ENCODE data around the gene IMP4. TPM values are rescaled to one million over a fixed set of nuclear protein-coding genes. Genes with fewer than 3 reads are reported as not detected.

The IMP4 gene
- total and polyA plus RNA-seq, 2 of the 13 experiments (the other 11 are each of a cell fraction or from before 2014, with no cell fraction given), result 142 to 158 TPM

GRCh38 chr2:130349174-130349573, 6.5 kb downstream of the IMP4 start:
- H3K27ac ChIP-seq (ENCODE audit: extremely low read length, insufficient read depth, low read length), result no peak overlapping the region
- no peaks in the 10 kb centered on the region for H3K9me3 ChIP-seq (ENCODE audit: low read length)
- BruUV-seq (replicated peaks), result no TSS peak
- H3K9ac ChIP-seq (ENCODE audit: insufficient read depth, low read depth, low read length), result no peak overlapping the region
- TF ChIP-seq JDP2 (CRISPR knock-in tag; IDR thresholded peaks at IDR 0.05; ENCODE audit: borderline replicate concordance), result no peak
- no peak for TF ChIP-seq POLR2AphosphoS5 (IDR thresholded peaks at IDR 0.05; ENCODE audit: low read depth, low read length)
- TF ChIP-seq HDAC2 (CRISPR knock-in tag; IDR thresholded peaks at IDR 0.05), result no peak
- TF ChIP-seq ADNP (CRISPR knock-in tag; IDR thresholded peaks at IDR 0.05), result no peak
- no peak for TF ChIP-seq ZSCAN31 (CRISPR knock-in tag; IDR thresholded peaks at IDR 0.05; ENCODE audit: low read depth)
- no peak for TF ChIP-seq EEA1 (CRISPR knock-in tag; IDR thresholded peaks at IDR 0.05; ENCODE audit: borderline replicate concordance)
- TF ChIP-seq PLRG1 (conservative IDR thresholded peaks at IDR 0.05), result no peak
- ATAC-seq (no peak), FAIRE-seq (no peak), DNase-seq (ENCODE audit: low spot score) (no peak)
- peaks cover 6% of the 10 kb centered on the region for H3K79me2 ChIP-seq (ENCODE audit: insufficient read depth, low read length)
- H3K4me1 ChIP-seq (ENCODE audit: insufficient read depth, low read length), result peaks cover 16% of the 10 kb centered on the region
- intact Hi-C loops (cut with micrococcal nuclease; ENCODE audit: unreplicated experiment), result no loop called here
- no peak overlapping the region for H3K4me3 ChIP-seq (replicated peaks in 1 of 3; ENCODE audit: insufficient read depth in 1 of 3, low read depth in 2 of 3, low read length in 3 of 3)
- no peak overlapping the region for H2AFZ ChIP-seq (ENCODE audit: low read length)
- ChIA-PET POLR2A (no interaction called here), CTCF (ENCODE audit: low intra/inter-chr PET ratio, low total read pairs) (no interaction called here)
- H3K36me3 ChIP-seq (replicated peaks in 1 of 2; ENCODE audit: control insufficient read depth in 1 of 2, insufficient read depth in 2 of 2, low read length in 2 of 2), result peaks cover 31 to 44% of the 10 kb centered on the region in 2 experiments
- H3K4me2 ChIP-seq (ENCODE audit: low read depth, low read length), result no peak overlapping the region
- in situ Hi-C loops (cut with HindIII; ENCODE audit: extremely low pct_ligation_motif_present, low pct_unique_long_range_greater_than_20kb), result no loop called here
- no peaks in the 10 kb centered on the region; the same call in 1 of the 2 replicates for H4K20me1 ChIP-seq (ENCODE audit: insufficient read depth, low read length)
- no peaks in the 10 kb centered on the region for H3K27me3 ChIP-seq (ENCODE audit: control insufficient read depth in 1 of 2, insufficient read depth in 2 of 2, low read length in 2 of 2)
- WGBS (ENCODE audit: low lambda C conversion rate), result 96% methylated on average over 3 of the region's 3 CpGs

- Histone ChIP-seq H4K20me1 (ENCODE audit: insufficient read depth, low read length) (no peaks in the 10 kb centered on the region; the same call in 1 of the 2 replicates), H3K36me3 (replicated peaks in 1 of 2; ENCODE audit: control insufficient read depth in 1 of 2, insufficient read depth in 2 of 2, low read length in 2 of 2) (peaks cover 9 to 19% of the 10 kb centered on the region in 2 experiments), H3K9me3 (ENCODE audit: low read length) (no peaks in the 10 kb centered on the region), H3K9ac (ENCODE audit: insufficient read depth, low read depth, low read length) (no peak overlapping the region), H3K79me2 (ENCODE audit: insufficient read depth, low read length) (peaks cover 6% of the 10 kb centered on the region), H3K4me1 (ENCODE audit: insufficient read depth, low read length) (peaks cover 25% of the 10 kb centered on the region), H3K27ac (ENCODE audit: extremely low read length, insufficient read depth, low read length) (no peak overlapping the region), H3K27me3 (ENCODE audit: control insufficient read depth in 1 of 2, insufficient read depth in 2 of 2, low read length in 2 of 2) (no peaks in the 10 kb centered on the region; a peak in 1 of 5 replicates), H3K4me3 (replicated peaks in 1 of 3; ENCODE audit: insufficient read depth in 1 of 3, low read depth in 2 of 3, low read length in 3 of 3) (no peak overlapping the region), H2AFZ (ENCODE audit: low read length) (no peak overlapping the region), H3K4me2 (ENCODE audit: low read depth, low read length) (no peak overlapping the region)
- intact Hi-C loops (cut with micrococcal nuclease; ENCODE audit: unreplicated experiment), result no loop called here
- no peak for FAIRE-seq
- no peak for ATAC-seq
- ChIA-PET CTCF (ENCODE audit: low intra/inter-chr PET ratio, low total read pairs) (no interaction called here), POLR2A (interaction anchor here (5.7 kb wide), 1 partner anchor 9 kb away, joined by 120 read pairs; the partner anchor contains the start of gene IMP4)
- no peak for DNase-seq (ENCODE audit: low spot score)
- TF ChIP-seq IKZF5 (CRISPR knock-in tag; IDR thresholded peaks at IDR 0.05) (no peak), NR1H2 (CRISPR knock-in tag; IDR thresholded peaks at IDR 0.05; ENCODE audit: borderline replicate concordance, low read depth) (no peak), TAF1 (CRISPR knock-in tag; IDR thresholded peaks at IDR 0.05) (no peak), AGO2 (optimal IDR thresholded peaks at IDR 0.05; ENCODE audit: low read depth, low read length) (peak; percentile 63), TBX2 (CRISPR knock-in tag; IDR thresholded peaks at IDR 0.05; ENCODE audit: borderline replicate concordance) (no peak), HNRNPUL1 (IDR thresholded peaks at IDR 0.05; ENCODE audit: low read depth, low read length) (no peak), ZKSCAN8 (CRISPR knock-in tag; IDR thresholded peaks at IDR 0.05; ENCODE audit: borderline replicate concordance) (no peak), SIN3A (IDR thresholded peaks at IDR 0.05; ENCODE audit: borderline replicate concordance, low read depth, low read length) (no peak), TP53 (CRISPR knock-in tag; conservative IDR thresholded peaks at IDR 0.05) (no peak)
- no TSS peak for BruUV-seq (replicated peaks)
- in situ Hi-C loops (cut with HindIII; ENCODE audit: extremely low pct_ligation_motif_present, low pct_unique_long_range_greater_than_20kb), result no loop called here
- WGBS (ENCODE audit: low lambda C conversion rate), result 78% methylated on average over 7 of the region's 7 CpGs
These were observed 9.0 kb downstream of the IMP4 start for GRCh38 chr2:130351711-130352110.
